GM18858 (cell line): ENCODE results near the gene DUSP2.
"Not testable (repeated sequence)": the region's sequence is repeated elsewhere in the genome, so short reads cannot be mapped to it uniquely, and the experiment has no call there.

Source experiments
- ATAC-seq: cut with Tn5 transposase; IDR thresholded peaks from one replicate; pipeline ENCODE4 v1.9.1; 2021; ENCODE audit not compliant: unreplicated experiment

The DUSP2 gene

DNA sequence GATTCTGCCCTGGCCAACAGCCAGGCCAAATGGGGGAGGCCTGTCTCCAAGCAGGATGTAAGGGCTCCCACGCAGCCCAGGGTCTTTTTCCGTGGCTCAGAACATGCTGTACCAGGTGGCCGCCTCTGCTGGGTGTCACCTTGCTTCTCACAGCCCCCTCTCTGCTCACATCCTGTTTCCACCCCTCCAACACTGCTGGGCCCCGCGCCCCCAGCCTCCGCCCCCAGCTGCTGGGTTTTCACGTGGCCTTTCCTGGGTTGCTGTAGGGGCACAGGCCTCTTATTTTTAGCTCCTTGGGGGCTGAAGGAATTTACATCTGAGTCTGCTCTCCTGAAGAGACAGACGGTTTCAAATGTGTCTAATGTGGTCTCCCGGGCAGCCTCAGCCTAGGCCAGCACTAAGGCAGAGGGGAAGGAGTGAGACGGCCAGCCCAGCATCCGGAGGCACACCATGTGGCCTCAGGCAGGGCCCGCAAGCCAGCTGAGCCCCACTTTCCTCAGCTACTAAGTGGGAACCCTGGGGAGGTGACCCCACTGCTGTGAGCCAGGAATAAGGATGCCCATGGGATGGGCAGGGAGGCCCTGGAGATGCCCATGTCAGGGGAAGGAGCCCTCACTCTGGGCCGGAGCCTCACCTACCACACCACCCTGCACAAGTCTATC is 18.7 kb upstream of the DUSP2 start:
- ATAC-seq: peak; percentile 34

DNA sequence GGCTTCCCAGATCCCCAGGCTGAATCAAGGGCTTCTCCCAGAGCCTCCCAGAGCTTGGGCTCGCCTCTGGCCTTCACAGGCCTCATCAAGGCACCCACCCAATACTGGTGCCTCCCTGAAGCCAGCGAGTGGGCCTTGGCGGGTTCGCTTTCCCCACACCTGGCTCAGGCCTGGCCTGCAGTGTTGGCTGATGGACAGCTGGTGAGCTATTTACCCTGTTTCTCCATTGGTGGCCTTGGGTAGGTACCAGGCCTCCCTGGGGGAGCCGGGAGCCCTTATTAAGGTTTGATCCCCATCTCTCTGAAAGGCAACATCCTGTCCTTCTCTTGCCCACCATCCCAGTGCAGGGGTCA is 18.2 kb upstream of the DUSP2 start:
- ATAC-seq: peak; percentile 16

DNA sequence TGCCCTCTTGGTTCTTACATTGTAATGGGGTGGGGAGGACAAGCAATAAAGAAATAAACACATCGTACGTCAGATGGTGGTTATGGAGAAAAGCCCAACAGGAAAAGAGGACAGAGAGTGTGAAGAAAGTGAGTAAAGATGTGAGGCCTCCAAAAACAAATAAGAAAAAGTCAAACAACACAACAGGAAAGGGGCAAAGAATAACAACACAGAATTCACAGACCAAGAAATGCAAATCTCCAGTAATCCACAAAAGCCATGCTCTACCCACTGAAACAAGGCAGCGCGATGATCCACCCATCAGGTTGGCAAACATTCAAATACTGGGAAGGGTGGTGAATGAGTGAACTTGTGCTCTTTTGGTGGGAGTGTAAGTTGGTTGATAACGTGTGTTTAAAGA is 16.7 kb upstream of the DUSP2 start:
- ATAC-seq: no peak

DNA sequence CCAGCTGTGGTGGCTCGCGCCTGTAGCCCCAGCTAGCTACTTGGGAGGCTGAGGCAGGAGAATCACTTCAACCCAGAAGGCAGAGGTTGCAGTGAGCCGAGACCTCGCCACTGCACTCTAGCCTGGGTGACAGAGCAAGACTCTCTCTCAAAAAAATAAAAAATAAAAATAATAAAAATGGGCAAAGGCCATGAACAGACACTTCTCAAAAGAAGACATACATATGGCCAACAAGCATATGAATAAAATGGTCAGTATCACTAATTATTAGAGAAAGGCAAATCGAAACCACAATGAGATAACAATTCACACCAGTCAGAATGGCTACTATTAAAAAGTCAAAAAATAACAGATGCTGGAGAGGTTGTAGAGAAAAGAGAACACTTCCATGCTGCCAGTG is 15.1 kb upstream of the DUSP2 start:
- ATAC-seq: not testable (repeated sequence)

DNA sequence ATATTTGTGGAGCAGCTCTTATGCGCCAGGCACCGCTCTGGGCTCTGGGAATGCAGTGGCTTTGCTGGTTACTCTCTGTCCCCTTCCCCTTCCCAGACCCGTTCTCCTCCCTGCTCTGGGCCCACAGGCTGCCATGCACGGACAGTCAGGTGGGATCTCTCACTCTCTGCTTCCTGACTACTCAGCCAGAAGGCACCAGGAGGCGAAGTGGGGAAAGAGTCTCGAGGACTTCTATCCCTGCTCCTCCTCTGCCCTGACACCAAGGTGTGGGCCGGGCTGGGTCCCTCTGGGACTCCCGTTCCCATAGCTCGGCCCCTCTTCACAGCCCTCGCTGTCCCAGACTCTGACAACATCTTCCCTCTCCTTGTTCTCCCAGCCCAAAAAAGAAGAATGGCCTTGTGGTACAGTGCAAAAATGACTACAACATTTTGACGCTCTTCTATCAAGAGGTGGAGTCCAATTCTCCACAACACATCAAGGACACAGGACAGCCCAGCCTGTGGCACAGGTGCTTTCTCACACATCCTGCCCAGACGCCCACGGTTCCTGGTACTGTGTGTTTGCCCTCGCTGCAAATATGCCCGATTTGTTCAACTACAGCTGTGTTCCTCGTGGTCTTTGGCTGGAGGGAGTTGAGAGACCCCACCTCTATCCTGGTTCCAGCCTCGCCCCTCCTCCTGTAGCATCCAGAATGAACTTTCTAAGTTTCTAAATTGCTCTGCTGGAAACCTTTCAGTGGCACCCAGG is 14.0 kb upstream of the DUSP2 start:
- ATAC-seq: no peak

DNA sequence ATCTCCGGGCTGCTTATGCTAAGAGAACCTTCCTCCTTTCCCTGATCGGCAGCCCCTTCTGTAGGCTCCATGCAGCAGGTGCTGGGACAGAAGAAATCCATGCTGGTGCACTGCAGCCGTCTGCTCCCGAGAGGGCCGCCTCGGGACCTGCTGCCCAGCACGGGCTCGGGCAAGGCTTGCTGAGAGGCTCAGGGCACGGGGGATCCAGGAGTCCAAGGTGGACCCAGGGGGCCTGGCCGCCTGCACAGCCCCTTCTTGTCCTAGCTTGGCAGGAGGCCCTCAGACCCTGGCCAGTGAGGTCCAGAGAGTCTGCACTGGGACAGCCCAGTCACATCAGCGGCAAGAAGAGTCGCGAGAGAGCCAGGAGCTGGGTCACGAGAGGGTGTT is 13.3 kb upstream of the DUSP2 start:
- no peak for ATAC-seq

DNA sequence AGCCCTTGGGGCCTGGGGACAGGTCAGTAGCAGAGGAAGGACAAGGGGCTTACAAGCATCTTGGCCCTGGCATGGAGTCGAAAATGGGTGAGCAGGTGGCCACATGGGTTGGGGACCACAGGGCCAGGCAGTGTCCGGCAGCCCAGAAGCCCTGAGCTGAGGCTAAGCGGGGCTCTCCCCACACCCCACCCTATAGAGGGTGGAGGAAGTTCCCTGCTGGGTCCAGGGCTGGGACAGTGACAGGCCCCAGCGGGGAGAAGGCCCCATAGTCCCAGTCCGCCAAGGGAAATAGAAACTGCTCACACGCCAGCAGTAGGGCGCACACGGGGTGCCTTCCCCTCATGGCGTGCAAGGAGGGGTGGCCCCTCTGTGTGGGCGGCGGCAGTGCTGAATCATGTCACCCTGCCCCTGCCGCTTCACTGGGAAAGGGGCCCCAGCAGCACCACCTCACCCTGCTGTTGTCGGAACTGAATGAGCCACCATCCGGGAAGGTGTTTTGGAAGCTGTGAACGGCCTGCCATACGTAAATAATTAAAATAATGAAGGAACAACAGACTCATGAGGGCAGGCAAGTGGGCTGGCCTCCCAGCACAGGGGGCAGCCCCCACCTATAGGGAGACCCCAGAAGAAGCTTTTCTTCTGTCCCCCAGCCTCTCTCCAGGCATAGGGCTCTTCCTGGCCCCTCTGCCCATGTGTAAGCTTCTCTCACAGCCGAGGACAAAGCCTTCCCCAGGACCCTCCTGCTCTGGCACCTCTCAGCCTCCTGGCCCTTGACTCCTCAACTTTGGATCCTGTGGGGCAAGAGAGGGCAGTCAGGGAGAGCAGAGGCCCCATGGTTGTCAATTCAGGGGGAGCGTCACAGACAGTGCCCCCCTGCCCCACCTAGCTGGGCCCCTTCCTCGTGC is 12.7 kb upstream of the DUSP2 start:
- peak; percentile 48 for ATAC-seq

DNA sequence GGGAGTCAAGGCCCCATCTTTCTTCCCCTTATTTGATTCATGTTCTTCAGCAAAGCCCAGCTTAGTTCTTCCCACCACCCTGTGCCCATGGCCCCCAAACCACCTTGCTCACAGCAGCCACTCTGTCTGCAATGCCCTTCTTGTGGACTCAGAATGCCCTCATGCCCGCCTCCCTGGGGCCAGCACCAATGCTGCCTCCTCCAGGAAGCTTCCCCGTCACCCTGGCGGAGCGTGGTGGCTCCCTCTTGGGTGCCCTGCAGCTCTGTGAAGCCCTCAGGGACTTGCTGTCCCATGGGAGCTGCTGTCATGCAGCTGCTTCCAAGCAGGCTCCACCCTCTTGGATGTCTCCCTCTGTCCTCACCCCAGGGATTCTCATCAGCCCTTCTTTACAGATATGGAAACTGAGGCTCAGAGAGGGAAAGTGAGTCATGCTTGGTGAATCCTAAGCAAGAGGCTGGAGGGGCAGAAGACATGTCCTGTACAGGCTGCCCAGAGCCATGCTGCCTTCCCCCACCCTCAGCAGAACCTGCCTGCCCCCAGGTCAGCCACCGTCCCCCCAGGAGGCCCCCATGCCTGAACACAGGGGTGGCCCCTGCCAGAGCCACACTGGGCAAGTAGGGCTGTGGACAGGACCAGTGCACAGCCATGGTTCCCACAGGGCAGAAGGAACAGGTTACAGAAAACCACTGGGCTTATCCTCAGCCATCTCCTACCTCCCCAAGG is 11.8 kb upstream of the DUSP2 start:
- ATAC-seq: no peak

DNA sequence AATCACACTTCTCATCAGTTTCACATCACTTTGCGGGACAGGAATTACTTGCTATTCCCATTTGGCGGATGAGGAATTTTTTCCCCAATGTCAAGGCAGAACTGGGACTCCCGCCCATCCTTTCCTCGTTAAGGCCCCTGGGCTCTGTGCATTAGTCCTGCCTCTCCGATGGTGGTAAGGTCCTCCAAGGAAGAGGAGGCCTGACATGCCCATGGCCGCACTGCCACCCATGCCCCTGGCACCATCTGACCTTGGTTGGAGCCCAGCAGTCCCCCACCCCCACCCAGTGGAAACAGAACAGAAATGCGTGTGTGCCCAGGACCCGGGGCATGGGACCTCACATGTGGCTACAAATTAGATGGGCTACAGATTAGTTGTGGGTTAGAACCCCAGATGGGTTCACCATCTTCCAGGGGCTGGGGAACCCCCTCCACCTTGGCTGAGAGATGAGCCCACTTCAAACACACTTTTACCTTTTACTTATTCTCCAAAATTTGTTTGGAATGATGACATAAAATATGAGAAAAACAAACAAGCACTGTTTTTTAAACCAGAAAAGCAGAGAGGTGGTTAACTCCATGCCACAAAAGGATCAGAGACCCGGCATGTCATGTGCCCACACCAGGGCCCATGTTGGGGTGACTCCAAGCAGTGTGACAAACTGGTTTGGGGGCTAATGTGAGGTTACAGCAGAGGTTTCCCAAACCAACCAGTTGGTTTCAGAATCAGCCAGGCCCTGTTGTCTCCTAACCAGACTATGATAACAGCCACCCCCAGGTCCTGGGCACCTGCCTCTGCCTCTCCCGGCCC is 11.0 kb upstream of the DUSP2 start:
- ATAC-seq: no peak

DNA sequence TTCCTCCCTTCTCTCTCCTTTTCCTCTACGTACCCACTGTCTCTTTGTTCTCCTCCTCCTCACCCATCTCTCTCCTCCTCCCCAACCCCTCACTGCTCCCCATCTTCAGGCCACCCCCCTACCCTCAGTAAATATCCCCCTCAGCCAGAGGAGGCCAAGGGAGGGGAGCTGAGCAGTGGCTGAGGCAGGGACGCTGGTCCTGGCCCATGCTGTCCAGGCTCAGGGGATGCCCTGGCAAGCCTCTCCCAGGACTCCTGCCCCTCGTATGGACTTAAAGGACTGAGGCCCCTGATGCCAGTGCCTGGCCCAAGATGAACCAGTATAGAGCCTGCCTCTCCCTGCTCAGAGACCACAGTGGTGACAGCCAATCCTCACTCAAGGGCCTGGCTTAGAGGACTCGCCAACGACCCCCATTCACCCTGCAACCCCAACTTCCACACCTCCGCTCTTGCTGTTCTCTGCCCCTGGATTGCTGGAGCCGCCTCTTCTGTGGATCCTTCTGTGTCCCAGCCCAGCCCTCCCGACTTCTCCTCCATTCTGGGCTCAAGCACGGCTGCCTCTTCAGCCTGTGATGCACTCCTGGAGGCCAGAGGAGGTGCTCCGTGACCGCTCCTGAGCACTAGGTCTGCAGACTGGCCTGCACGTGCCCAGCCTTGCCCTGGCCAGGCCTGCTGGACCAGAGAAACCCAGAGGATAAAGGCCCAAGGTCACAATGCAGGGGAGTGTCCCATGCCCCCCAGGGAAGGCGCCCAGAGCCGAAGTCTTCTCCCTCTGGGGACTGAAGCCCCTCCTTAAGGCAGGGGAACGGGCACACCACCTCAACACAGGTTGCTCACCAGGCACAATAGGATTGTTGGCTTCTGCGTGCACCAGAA is 9.5 kb upstream of the DUSP2 start:
- no peak for ATAC-seq

DNA sequence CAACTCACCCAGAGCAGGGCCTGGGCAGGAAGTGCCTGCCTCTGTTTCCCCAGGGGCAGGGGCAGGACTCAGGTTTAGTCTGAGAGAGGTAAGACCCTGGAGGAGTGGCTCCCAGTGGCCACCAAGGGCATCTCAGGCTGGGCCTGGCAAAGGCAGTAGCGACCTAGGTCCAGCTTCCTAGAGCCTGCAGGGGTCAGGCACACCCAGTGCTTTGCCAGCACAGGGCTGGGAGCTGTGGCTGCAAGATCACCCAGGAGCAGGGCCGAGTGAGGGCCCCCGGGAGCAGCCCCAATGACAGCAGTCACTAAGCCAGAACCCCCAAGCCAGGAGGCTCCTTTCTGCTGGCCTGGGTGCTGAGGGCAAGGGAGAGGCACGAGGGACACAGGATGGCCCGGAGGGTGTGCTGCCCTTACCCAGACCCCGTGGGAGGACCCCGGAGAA is 8.8 kb upstream of the DUSP2 start:
- ATAC-seq: no peak

DNA sequence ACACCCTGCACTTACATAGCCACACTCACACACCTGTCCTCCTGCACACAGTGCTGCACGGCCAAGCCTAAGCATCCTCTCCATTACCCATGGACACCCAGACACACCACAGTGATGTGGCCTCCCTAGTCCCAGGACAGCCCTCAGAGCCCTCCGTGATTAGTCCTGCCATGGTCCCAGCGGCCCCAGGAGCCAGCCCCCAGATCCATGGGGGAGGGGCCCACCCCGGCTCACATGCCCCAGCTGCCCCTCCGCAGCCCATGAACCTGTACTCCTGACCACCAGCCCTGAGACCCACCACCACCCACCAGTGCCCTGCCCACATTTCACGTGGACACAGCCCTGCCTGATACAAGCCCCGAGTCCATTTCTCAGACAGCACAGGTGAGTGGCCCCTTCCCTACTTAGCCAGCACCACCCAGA is 8.1 kb upstream of the DUSP2 start:
- no peak for ATAC-seq

DNA sequence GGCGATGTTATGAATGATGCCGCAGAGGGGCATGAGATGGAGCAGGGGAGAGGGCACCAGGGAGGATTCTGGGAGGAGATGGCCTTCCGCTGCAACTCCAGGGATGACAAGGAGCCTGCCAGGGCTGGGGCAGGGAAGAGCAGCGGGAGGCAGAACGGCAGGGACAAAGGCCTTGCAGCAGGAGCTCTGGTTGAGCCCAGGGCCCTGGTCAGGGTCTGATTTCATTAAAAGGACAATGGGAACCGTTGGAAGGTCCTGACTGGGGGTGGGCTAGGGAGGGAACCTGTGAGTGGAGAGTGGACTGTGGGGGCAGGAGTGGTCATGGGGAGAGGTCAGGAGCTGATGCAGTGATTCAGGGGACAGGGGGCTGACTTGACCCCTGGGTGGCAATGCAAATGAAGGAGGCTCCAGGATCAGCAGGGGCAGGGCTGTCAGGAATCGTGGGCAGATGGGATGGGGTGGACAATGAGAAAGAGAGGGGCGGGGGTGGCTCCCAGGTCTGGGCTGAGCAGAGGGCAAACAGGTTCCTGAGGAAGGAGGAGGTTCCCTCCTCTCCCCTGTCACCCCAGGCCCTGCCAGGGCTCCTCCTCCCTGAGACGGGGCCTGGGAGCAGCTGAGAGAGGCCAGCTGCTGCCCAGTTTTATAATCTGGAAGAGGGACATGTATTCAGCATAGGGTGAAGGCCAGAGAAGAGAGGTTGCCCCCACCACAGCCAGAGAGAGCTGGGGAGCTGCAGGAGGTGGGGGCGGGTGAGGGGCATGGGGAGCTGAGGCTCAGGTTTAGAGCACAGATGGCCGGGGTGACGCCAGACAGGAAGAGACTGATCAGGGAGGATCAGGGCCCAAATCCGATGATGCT is 7.3 kb upstream of the DUSP2 start:
- no peak for ATAC-seq

DNA sequence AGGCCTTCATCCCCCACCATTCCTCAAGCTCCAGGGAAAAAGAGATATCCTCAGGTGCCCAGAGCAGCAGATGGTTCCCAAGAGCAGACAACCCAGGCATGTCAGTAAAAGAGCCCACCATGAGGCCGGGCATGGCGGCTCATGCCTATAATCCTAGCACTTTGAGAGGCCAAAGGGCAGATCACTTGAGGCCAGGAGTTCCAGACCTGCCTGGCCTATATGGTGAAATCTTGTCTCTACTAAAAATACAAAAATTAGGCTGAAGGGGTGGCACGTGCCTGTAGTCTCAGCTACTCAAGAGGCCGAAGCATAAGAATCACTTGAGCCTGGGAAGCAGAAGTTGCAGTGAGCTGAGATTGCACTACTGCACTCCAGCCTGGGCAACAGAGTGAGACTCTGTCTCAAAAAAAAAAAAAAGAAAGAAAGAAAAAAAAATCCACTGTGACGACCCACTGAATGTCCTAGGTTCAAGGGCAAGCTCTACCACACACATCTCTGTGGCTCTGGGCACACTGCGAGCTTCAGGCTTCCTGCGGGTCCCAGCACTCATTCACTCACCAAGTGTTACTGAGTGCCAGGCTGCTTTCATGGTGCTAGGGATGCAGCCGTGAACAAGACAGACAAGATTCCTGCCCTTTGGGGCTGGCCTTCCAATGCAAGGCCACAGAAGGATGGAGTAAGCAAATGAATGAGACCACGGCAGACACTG is 6.5 kb upstream of the DUSP2 start:
- no peak for ATAC-seq

DNA sequence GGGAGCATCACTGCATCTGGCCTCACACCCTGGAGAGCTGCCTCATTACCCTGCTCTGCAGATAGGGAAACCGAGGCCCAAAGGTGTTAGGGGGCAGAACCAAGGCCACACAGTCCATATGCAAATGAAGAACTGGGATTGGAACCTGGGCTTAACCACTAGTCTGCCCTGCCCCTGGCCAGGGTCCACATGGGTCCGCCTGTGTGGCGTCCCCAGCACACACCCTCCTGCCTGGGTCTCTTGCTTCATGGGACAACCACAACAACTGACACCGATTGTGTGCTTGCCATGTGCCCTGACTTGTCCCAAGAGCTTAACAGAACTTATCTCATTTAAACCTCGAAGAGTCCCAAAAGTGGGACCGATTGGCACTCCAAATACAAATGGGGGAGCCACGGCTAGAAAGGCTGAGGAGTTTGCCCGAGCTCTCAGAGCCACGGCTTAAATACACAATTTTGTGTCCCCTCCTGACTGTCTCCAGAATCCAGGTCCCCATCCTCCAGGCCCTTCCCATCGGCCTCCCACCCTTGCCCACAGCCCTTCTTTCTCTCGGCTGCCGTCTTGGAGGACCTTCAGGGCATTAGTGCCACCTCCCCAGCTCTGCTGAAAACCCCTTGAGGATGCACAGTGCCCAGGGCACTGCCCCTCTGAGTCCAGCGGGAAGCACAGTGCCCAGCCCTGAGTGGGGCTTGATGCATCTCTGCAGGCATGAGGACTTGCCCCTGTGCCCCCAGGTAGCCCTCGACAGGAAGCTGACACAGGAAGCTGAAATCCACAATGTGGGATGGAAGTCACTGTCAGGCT is 5.8 kb upstream of the DUSP2 start:
- no peak for ATAC-seq

DNA sequence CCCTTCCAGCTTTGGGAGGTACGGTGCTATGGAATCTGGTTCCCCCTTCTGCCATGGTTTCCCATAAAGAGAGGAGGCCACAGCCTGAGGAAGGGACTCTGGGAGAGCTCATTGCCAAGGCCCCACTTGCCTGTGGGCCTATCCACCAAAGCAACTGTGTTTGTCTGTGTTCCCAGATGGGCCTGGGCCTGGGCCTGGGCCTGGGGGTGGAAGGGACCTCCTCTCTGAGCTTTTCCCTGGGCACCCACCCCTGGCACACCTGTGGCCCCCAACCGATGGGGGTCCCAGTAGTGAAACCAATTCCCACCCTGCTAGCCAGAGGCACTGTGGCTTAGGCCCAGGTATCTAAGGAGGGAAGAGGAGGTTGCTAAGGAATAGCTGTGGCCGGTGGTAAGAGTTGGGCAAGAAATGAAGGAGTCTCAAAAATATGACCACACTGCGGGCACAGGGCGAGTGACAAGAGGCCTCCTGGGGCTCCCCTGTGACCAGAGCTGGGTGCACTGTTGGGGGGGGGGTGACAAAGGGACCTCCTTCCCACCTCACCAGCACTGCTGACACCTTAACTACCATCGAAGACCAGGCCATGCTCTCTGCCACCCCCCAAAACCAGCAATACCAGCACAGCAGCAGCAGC is 4.9 kb upstream of the DUSP2 start:
- no peak for ATAC-seq
